ENCODE results near the gene WBP2. TPM values are rescaled to one million over a fixed set of nuclear protein-coding genes. Genes with fewer than 3 reads are reported as not detected.

WBP2 gene
- total RNA-seq, 2 donors from 2014 or later = 100.0 to 163 TPM

DNA sequence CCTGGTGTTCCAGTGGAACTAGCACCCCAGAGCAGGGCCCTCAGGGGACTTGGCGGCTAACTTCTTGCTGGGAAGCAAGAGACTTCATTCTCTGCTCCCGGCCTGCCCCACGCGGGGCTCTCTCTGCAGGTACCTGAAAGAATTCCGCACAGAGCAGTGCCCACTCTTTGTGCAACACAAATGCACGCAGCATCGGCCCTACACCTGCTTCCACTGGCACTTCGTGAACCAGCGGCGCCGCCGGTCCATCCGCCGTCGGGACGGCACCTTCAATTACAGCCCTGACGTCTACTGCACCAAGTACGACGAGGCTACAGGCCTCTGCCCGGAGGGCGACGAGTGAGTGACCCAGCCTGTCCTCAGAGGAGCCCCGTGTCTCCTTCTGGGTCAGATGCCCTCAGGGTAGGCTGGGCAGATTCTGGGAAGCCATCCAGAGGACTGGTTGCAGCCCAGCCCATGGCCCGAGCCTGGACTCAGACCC lies 45.5 kb downstream of the WBP2 start:
- Histone ChIP-seq H3K27ac (peak overlapping the region; percentile 83 to 89), H3K4me3 (no peak overlapping the region), H3K9me3 (no peaks in the 10 kb centered on the region), H3K36me3 (peaks cover 47% of the 10 kb centered on the region), H3K27me3 (no peaks in the 10 kb centered on the region), H3K4me1 (peaks cover 0 to 39% of the 10 kb centered on the region in 2 donors)
- no peak for DNase-seq (ENCODE audit: low spot score)
- TF ChIP-seq CTCF (IDR thresholded peaks at IDR 0.05) = no peak

DNA sequence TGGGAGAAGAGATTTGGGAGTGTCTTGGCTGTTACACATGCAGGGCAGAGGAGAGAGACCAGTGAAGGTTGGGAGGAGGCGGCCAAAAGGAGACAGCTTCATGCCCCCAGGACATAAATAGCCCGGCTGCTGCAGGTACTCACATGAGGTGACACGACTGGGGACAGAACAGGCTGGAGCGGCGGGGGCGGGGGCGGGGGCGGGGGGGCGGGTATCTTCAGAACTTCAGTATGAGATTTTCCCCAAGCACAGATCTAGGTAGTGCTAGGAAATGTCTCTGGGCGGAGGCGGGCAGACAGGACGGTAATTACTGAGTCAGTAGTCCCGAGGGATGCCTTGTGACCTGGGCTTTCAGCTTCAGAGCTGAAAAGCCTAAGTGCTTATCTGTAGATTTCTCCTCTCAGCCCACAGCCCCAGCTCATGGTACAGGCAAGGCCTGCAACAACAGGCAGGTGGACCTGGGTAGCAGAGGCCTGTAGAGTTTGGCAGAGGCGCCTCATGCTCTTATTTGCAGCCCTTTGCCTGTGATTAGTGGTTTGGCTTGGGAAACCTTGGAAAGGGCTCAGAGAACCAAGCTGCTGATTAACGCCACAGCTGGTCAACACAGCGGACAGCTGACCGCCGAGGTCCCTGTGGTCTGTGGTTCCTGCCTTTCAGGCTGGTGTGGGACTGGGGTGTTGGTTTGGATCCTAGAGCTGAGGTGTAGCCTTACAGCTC lies 46.1 kb downstream of the WBP2 start:
- no peak for TF ChIP-seq CTCF (IDR thresholded peaks at IDR 0.05)
- peak overlapping the region; percentile 83 to 89 for H3K27ac ChIP-seq
- H3K36me3 ChIP-seq = peaks cover 41% of the 10 kb centered on the region
- no peaks in the 10 kb centered on the region for H3K27me3 ChIP-seq
- H3K4me1 ChIP-seq = peaks cover 0 to 39% of the 10 kb centered on the region in 2 donors
- H3K4me3 ChIP-seq = no peak overlapping the region
- H3K9me3 ChIP-seq = no peaks in the 10 kb centered on the region
- DNase-seq (ENCODE audit: low spot score) = peak; percentile 87

DNA sequence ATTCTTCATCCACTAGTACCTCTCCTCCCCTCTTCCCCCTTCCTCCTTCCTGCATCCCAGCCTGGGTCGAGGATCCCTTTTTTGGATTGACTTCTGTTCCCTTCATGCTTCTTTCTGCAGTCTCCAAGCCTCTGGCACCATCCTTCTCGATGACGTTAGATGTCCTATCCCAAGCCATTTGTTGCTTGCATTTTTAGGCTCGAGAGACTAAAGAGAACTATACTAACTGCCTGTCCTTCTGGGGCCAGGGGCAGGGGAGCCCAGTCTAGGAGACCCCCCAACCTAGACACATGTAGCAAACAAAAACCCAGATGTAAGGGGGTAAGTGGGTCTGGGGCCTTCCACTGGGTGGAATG lies 46.6 kb downstream of the WBP2 start:
- TF ChIP-seq CTCF (IDR thresholded peaks at IDR 0.05) = no peak
- no peak for DNase-seq (ENCODE audit: low spot score)

GRCh38 chr17:75807861-75808260 lies 47.3 kb downstream of the WBP2 start:
- no peak for DNase-seq (ENCODE audit: low spot score)
- Histone ChIP-seq H3K36me3 (peaks cover 29% of the 10 kb centered on the region), H3K27ac (peak overlapping the region; percentile 83 to 89), H3K9me3 (no peaks in the 10 kb centered on the region), H3K27me3 (no peaks in the 10 kb centered on the region), H3K4me1 (peaks cover 0 to 39% of the 10 kb centered on the region in 2 donors), H3K4me3 (no peak overlapping the region)
- TF ChIP-seq CTCF (IDR thresholded peaks at IDR 0.05) = no peak

More for the DNA sequence above, 46.6 kb downstream of the WBP2 start:
- H3K9me3 ChIP-seq = no peaks in the 10 kb centered on the region
- peaks cover 0 to 39% of the 10 kb centered on the region in 2 donors for H3K4me1 ChIP-seq
- no peak overlapping the region for H3K4me3 ChIP-seq
- H3K36me3 ChIP-seq = peaks cover 35% of the 10 kb centered on the region
- H3K27ac ChIP-seq = peak overlapping the region; percentile 83 to 89
- H3K27me3 ChIP-seq = no peaks in the 10 kb centered on the region

DNA sequence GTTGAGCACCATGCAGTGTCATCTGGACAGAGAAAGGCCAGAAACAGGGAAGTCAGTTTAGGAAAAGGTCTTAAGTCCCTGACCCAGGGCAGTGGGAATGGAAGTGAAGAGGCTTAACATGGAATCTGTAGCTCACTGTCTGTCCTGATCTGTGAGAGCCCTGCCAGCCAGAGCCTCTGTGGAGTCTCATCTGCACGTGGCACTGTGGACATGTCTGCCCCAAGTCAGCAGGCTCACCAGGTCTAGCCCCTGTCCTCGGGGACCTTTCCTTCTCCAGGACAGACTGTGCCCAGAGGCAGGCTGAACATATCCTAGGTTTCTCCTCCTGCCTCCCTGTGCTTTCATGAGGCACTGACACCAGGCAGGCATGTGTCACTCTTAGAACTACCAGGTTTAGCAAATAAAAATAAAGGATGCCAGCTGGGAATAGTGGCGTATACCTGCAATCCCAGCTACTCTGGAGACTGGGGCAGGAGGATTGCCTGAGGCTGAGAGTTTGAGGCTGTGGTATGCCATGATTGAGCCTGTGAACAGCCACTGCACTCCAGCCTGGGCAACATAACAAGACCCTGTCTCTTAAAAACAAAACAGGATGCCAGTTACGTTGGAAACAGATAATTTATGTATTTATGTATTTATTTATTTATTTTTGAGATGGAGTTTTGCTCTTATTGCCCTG lies 48.2 kb downstream of the WBP2 start:
- Histone ChIP-seq H3K4me3 (no peak overlapping the region), H3K4me1 (peaks cover 0 to 39% of the 10 kb centered on the region in 2 donors), H3K27me3 (no peaks in the 10 kb centered on the region), H3K9me3 (no peaks in the 10 kb centered on the region), H3K27ac (peak overlapping the region; percentile 83 to 89), H3K36me3 (peaks cover 20% of the 10 kb centered on the region)
- TF ChIP-seq CTCF (IDR thresholded peaks at IDR 0.05) = no peak
- DNase-seq (ENCODE audit: low spot score) = no peak
